ENCODE measurements around the gene ATPAF2. TPM values are rescaled to one million over a fixed set of nuclear protein-coding genes. Genes with fewer than 3 reads are reported as not detected.
A peak's percentile ranks its signal among the peaks of the same experiment; 100 is the strongest.

ATPAF2 gene
- total RNA-seq, 1 donor from 2014 or later = 21.8 TPM

- Mint-ChIP-seq H3K4me3 (ENCODE audit: unreplicated experiment) (no peak overlapping the region), H3K9me3 (ENCODE audit: unreplicated experiment) (no peaks in the 10 kb centered on the region), H3K4me1 (ENCODE audit: unreplicated experiment) (no peaks in the 10 kb centered on the region), H3K27ac (ENCODE audit: unreplicated experiment) (no peak overlapping the region), H3K36me3 (ENCODE audit: unreplicated experiment) (peaks cover 43% of the 10 kb centered on the region), H3K27me3 (ENCODE audit: unreplicated experiment) (no peaks in the 10 kb centered on the region)
- no peak for TF ChIP-seq CTCF (IDR thresholded peaks at IDR 0.05)
- no peak for DNase-seq (ENCODE audit: extremely low spot score, unreplicated experiment)
These were observed 16.6 kb upstream of the ATPAF2 start for GRCh38 chr17:18055597-18055996.

GRCh38 chr17:18045691-18046350 lies 6.9 kb upstream of the ATPAF2 start:
- Mint-ChIP-seq H3K36me3 (ENCODE audit: unreplicated experiment) (peaks cover 14% of the 10 kb centered on the region), H3K4me3 (ENCODE audit: unreplicated experiment) (no peak overlapping the region), H3K4me1 (ENCODE audit: unreplicated experiment) (peaks cover 20% of the 10 kb centered on the region), H3K9me3 (ENCODE audit: unreplicated experiment) (no peaks in the 10 kb centered on the region), H3K27me3 (ENCODE audit: unreplicated experiment) (no peaks in the 10 kb centered on the region), H3K27ac (ENCODE audit: unreplicated experiment) (no peak overlapping the region)
- TF ChIP-seq CTCF (IDR thresholded peaks at IDR 0.05) = no peak
- no peak for DNase-seq (ENCODE audit: extremely low spot score, unreplicated experiment)

GRCh38 chr17:18044609-18045008 lies 5.6 kb upstream of the ATPAF2 start:
- peaks cover 28% of the 10 kb centered on the region for H3K4me1 Mint-ChIP-seq (ENCODE audit: unreplicated experiment)
- no peak for DNase-seq (ENCODE audit: extremely low spot score, unreplicated experiment)
- H3K27ac Mint-ChIP-seq (ENCODE audit: unreplicated experiment) = no peak overlapping the region
- H3K4me3 Mint-ChIP-seq (ENCODE audit: unreplicated experiment) = no peak overlapping the region
- H3K9me3 Mint-ChIP-seq (ENCODE audit: unreplicated experiment) = no peaks in the 10 kb centered on the region
- TF ChIP-seq CTCF (IDR thresholded peaks at IDR 0.05) = no peak
- H3K36me3 Mint-ChIP-seq (ENCODE audit: unreplicated experiment) = peaks cover 11% of the 10 kb centered on the region
- no peaks in the 10 kb centered on the region for H3K27me3 Mint-ChIP-seq (ENCODE audit: unreplicated experiment)

- Mint-ChIP-seq H3K4me3 (ENCODE audit: unreplicated experiment) (no peak overlapping the region), H3K4me1 (ENCODE audit: unreplicated experiment) (peaks cover 30% of the 10 kb centered on the region), H3K36me3 (ENCODE audit: unreplicated experiment) (peaks cover 8% of the 10 kb centered on the region), H3K27ac (ENCODE audit: unreplicated experiment) (no peak overlapping the region), H3K27me3 (ENCODE audit: unreplicated experiment) (no peaks in the 10 kb centered on the region), H3K9me3 (ENCODE audit: unreplicated experiment) (no peaks in the 10 kb centered on the region)
- TF ChIP-seq CTCF (IDR thresholded peaks at IDR 0.05) = peak; percentile 46
- DNase-seq (ENCODE audit: extremely low spot score, unreplicated experiment) = no peak
These were observed 4.5 kb upstream of the ATPAF2 start for GRCh38 chr17:18043491-18043890.

GRCh38 chr17:18042983-18043382 lies 4.0 kb upstream of the ATPAF2 start:
- no peak for TF ChIP-seq CTCF (IDR thresholded peaks at IDR 0.05)
- Mint-ChIP-seq H3K27me3 (ENCODE audit: unreplicated experiment) (no peaks in the 10 kb centered on the region), H3K9me3 (ENCODE audit: unreplicated experiment) (no peaks in the 10 kb centered on the region), H3K36me3 (ENCODE audit: unreplicated experiment) (peaks cover 8% of the 10 kb centered on the region), H3K27ac (ENCODE audit: unreplicated experiment) (no peak overlapping the region), H3K4me3 (ENCODE audit: unreplicated experiment) (no peak overlapping the region), H3K4me1 (ENCODE audit: unreplicated experiment) (peaks cover 34% of the 10 kb centered on the region)
- DNase-seq (ENCODE audit: extremely low spot score, unreplicated experiment) = no peak

Data from osteocyte (in vitro differentiated cells).